ENCODE measurements around the gene DENND1B. TPM values are rescaled to one million over a fixed set of nuclear protein-coding genes. Genes with fewer than 3 reads are reported as not detected.
"Not testable (repeated sequence)": the region's sequence is repeated elsewhere in the genome, so short reads cannot be mapped to it uniquely, and the experiment has no call there.

Gene DENND1B
- total RNA-seq, 1 donor from 2014 or later, result 26.1 TPM

- ATAC-seq; intact Hi-C loops (cut with micrococcal nuclease): not testable (repeated sequence)
These were observed 19.7 kb downstream of the DENND1B start for GRCh38 chr1:197755553-197755952.

GRCh38 chr1:197752652-197753164 is 22.6 kb downstream of the DENND1B start:
- DNase-seq; ATAC-seq; intact Hi-C loops (cut with micrococcal nuclease): not testable (repeated sequence)

More at GRCh38 chr1:197755553-197755952, 19.7 kb downstream of the DENND1B start:
- not testable (repeated sequence) for DNase-seq

GRCh38 chr1:197750366-197750765 is 24.9 kb downstream of the DENND1B start:
- intact Hi-C loops (cut with micrococcal nuclease), result no loop called here
- ATAC-seq (no peak), DNase-seq (no peak)

GRCh38 chr1:197745911-197746310 is 29.4 kb downstream of the DENND1B start:
- intact Hi-C loops (cut with micrococcal nuclease), result no loop called here
- ATAC-seq (no peak), DNase-seq (no peak)

- ATAC-seq (no peak), DNase-seq (no peak)
- intact Hi-C loops (cut with micrococcal nuclease), result no loop called here
These were observed 30.3 kb downstream of the DENND1B start for GRCh38 chr1:197744979-197745378.

GRCh38 chr1:197743578-197743977 is 31.7 kb downstream of the DENND1B start:
- intact Hi-C loops (cut with micrococcal nuclease), result no loop called here
- DNase-seq (no peak), ATAC-seq (no peak)

GRCh38 chr1:197740992-197741391 is 34.3 kb downstream of the DENND1B start:
- no peak for DNase-seq
- no peak for ATAC-seq
- intact Hi-C loops (cut with micrococcal nuclease), result no loop called here

- no peak for DNase-seq
- intact Hi-C loops (cut with micrococcal nuclease), result no loop called here
- ATAC-seq, result no peak
These were observed 36.4 kb downstream of the DENND1B start for GRCh38 chr1:197738927-197739326.

GRCh38 chr1:197737916-197738315 is 37.4 kb downstream of the DENND1B start:
- DNase-seq (no peak), ATAC-seq (no peak)
- intact Hi-C loops (cut with micrococcal nuclease), result no loop called here

- intact Hi-C loops (cut with micrococcal nuclease), result no loop called here
- no peak for ATAC-seq
- no peak for DNase-seq
These were observed 38.6 kb downstream of the DENND1B start for GRCh38 chr1:197736685-197737084.

- ATAC-seq, result no peak
- no peak for DNase-seq
- intact Hi-C loops (cut with micrococcal nuclease), result no loop called here
These were observed 39.8 kb downstream of the DENND1B start for GRCh38 chr1:197735461-197735860.

GRCh38 chr1:197733324-197733723 is 42.0 kb downstream of the DENND1B start:
- ATAC-seq (no peak), DNase-seq (no peak)
- intact Hi-C loops (cut with micrococcal nuclease), result no loop called here

- no peak for ATAC-seq
- no peak for DNase-seq
- intact Hi-C loops (cut with micrococcal nuclease), result no loop called here
These were observed 43.1 kb downstream of the DENND1B start for GRCh38 chr1:197732187-197732586.

GRCh38 chr1:197731449-197731848 is 43.8 kb downstream of the DENND1B start:
- DNase-seq (no peak), ATAC-seq (no peak)
- intact Hi-C loops (cut with micrococcal nuclease), result no loop called here

- ATAC-seq (no peak), DNase-seq (no peak)
- intact Hi-C loops (cut with micrococcal nuclease), result no loop called here
These were observed 49.3 kb downstream of the DENND1B start for GRCh38 chr1:197725976-197726375.

GRCh38 chr1:197725044-197725443 is 50.2 kb downstream of the DENND1B start:
- DNase-seq (no peak), ATAC-seq (no peak)
- intact Hi-C loops (cut with micrococcal nuclease), result no loop called here

GRCh38 chr1:197715806-197716205 is 59.5 kb downstream of the DENND1B start:
- ATAC-seq (no peak), DNase-seq (no peak)
- intact Hi-C loops (cut with micrococcal nuclease), result no loop called here

GRCh38 chr1:197706601-197707000 is 68.7 kb downstream of the DENND1B start:
- DNase-seq (no peak), ATAC-seq (no peak)
- intact Hi-C loops (cut with micrococcal nuclease), result no loop called here

GRCh38 chr1:197705941-197706340 is 69.3 kb downstream of the DENND1B start:
- intact Hi-C loops (cut with micrococcal nuclease), result no loop called here
- DNase-seq, result no peak
- ATAC-seq, result no peak

- DNase-seq; intact Hi-C loops (cut with micrococcal nuclease); ATAC-seq: not testable (repeated sequence)
These were observed 74.6 kb downstream of the DENND1B start for GRCh38 chr1:197700688-197701087.

- DNase-seq, result no peak
- ATAC-seq, result no peak
- intact Hi-C loops (cut with micrococcal nuclease), result no loop called here
These were observed 78.9 kb downstream of the DENND1B start for GRCh38 chr1:197696372-197696771.

GRCh38 chr1:197695961-197696360 is 79.3 kb downstream of the DENND1B start:
- DNase-seq, result no peak
- ATAC-seq, result no peak
- intact Hi-C loops (cut with micrococcal nuclease), result no loop called here

Measured in left ventricle myocardium superior (tissue), 1 donor.